Stimulated activated CD4-positive, alpha-beta T cell treated with anti-CD3 and anti-CD28 coated beads, Interleukin-2, amount 100 ng/mL, for 48 hours (primary cell): Measurements from ENCODE around the gene VWA3A.
"Not testable (repeated sequence)": the region's sequence is repeated elsewhere in the genome, so short reads cannot be mapped to it uniquely, and the experiment has no call there.

ENCODE experiments used
- DNase-seq, 2 donors: peaks; one replicate each; pipeline ENCODE4 v3.0.0-alpha.2; 2020

VWA3A gene

DNA sequence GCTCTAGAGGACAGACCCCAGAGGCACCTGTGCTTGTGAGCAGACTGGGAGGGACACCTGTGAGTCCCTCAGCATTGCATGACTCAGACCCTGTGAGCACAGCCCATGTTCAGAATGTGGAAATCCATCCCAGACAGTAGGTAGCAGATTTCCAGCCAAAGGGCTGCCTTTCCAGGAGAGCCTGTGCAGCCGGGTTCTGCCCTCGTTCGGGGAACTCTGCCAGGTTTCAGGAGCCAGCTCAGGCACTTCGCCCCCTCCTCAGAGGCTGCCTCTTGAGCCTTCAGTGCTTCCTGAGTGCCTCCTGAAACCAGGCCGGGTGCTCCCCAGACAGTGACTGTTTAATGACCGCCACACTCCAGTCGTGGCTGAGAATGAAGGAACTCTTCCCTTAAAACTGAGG is 46.7 kb downstream of the VWA3A start:
- no peak for DNase-seq

DNA sequence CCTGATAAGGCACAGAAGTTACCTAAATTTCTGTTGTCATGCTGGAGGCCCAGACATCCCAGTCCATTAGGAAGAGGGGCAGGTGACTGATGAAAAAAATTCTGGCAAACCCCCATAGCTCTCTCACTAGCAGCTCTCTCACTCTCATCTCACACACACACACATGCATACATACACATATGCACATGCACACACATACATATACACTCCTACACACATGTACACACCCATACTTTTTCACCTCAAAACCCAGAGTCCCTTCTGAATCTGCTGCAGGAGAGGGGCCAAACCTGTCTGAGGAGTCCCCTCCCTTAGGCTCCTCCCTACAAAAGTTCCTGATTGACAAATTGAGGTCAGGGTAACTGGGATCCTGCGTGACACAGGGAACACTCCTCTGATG is 47.4 kb downstream of the VWA3A start:
- DNase-seq, result no peak

DNA sequence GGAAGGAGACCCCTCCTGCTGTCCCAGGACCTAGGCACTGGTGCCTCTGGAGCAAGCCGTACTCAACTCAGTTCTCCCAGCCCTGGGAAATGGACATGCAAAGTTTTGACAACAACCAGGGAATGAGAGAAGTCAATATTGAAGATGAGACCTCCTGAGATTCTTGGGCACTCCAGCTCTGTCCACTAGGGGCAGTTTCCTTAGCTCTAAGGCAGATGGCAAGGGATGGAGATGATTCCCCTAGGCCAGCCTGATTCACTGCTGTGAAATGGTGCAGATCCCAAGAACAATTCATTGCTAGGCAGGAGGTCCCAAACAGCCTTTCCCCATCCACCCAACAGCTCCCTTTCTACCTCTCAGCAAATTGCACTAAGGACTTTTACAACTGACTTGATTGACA is 49.4 kb downstream of the VWA3A start:
- no peak for DNase-seq

- no peak for DNase-seq
These were observed 52.2 kb downstream of the VWA3A start for GRCh38 chr16:22144520-22144919.

DNA sequence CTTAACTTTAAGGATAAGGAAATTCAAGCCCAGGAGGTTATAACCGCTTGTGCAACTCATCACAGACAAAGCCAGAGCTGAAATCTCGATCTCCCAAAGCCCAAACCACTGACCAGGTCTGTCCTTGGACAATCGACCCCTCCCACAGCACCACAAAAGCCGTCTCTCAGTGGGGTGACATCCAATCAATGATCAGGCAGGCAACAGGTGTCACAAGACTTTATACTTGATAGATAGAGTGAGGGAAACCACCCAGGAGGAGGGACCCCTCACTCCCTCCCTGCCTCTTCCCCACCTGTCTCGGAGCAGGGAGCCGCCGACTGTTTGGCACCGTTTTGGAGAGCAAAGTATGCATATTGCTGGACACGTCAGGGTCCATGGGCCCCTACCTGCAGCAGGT is 55.5 kb downstream of the VWA3A start:
- DNase-seq, result no peak

DNA sequence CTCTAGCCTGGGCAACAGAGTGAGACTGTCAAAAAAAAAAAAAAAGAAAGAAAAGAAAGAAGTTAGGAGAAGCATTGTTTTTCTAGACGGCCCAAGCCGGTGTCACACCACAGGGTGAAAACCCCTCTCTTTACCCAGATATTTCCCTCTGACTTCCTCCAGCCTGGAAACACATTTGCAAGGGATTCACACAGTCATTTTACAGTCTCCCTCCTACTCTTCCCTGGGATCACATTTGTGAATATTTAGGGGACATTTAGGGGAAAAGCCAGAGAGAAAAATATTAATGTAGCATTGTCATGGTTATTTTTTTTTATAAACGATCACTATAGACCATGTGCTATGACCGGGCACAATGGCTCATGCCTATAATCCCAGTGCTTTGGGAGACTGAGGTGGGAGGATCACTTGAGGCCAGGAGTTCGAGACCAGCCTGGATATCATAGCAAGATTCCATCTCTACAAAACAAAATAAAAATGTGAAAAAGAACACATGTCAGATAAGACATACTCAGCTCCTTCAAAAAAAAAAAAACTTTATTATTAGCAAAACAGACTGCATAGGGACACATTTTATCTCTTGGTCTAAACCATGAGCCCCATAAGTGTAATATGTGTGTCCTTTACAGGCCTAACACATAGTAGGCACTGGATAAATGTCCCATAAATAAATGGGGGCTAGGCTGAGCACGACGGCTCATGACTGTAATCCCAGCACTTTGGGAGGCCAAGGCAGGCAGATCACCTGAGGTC is 59.1 kb downstream of the VWA3A start:
- DNase-seq, result no peak

DNA sequence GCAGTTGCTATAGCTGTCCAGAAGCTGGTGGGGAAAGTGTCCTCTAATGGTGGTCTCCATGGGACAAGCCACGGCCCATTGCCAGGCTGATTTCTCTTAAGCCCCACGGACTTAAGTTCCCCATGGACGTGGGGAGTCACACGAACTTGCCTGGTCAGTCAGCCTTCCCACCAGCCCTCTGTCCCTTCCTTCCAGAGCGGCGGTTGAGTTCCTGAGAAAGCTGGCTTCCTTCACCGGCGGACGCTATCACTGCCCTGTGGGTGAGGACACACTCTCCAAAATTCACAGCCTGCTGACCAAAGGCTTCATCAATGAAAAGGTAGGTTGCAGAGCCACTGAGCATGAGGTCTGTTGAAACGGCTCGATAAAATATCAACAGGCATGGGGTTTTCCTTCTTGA is 60.0 kb downstream of the VWA3A start:
- no peak for DNase-seq

- DNase-seq, result not testable (repeated sequence)
These were observed 60.7 kb downstream of the VWA3A start for GRCh38 chr16:22153078-22153477.

DNA sequence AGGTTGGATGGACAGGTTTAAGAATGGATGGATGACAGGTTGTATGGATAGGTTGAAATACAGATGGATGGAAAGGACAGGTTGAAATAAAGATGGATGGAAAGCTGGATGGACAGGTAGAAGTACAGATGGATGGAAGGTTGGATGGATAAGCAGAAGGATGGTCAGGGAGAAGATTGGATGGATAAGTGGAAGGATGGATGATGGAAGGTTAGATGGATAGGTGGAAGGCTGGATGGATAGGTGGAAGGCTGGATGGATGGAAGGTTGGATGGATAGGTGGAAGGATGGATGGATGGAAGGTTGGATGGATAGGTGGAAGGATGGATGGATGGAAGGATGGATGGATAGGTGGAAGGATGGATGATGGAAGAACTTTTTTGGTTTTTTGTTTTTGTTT is 69.1 kb downstream of the VWA3A start:
- no peak for DNase-seq

DNA sequence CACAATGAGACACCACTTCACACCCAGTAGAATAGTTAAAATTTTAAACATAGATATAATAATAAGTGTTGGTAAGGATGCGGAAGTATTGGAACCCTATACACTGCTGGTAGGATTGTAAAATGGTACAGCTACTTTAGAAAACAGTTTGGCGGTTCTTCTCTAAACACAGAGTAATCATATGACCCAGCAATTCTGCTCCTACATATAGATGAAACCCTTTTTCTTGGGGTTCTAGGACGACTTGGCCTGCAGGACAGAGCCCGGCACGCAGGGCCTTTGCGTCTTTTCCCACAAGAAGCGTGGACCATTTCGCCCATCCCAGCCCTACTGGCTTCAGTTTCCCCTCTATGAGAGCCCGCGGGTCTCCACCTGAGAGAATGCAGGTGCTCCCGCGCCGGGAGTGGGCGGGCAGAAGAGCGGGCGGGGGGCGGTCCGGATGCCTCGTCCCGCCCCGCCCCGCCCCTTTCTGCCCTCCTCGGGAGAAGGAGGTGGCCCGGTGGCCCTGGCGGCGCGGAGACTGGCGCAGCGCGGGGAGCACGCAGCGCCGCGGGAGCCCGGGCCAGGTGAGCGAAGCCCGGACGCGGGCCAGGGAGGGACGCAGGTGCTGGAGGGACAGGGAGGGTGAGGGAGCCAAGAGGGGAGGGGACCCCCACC is 69.8 kb downstream of the VWA3A start, which contains the start of gene SDR42E2:
TSS of gene SDR42E2 (plus strand) at position 508 of the 657 bp plus-strand sequence. CDS start 3,077 bp downstream, outside the sequence.
- DNase-seq, result peak; percentile 3 to 26

- no peak for DNase-seq
These were observed 70.3 kb downstream of the VWA3A start for GRCh38 chr16:22162656-22163009.

DNA sequence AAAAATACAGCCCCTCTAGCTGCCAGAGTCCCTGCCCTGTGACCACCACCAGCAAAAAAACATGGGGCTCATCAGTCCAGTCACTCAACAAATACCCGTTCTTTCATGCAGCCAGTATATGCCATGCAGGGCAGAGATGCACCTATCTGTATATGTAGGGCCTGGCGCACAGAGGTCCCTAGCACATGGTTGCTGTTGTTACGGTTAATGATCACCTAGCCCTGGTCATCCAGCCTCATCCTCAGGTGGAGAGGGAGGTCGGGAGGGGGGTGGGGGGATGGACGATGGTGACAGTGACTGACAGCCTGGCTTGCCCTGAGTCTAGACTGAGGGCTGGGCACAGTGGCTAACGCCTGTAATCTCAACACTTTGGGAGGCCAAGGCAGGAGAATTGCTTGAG is 71.5 kb downstream of the VWA3A start:
- DNase-seq, result no peak

GRCh38 chr16:22164482-22164881 is 72.1 kb downstream of the VWA3A start:
- no peak for DNase-seq

- DNase-seq, result no peak
These were observed 73.4 kb downstream of the VWA3A start for GRCh38 chr16:22165508-22166285.

GRCh38 chr16:22171953-22172352 is 79.6 kb downstream of the VWA3A start:
- DNase-seq, result no peak

GRCh38 chr16:22172642-22173041 is 80.3 kb downstream of the VWA3A start:
- not testable (repeated sequence) for DNase-seq

DNA sequence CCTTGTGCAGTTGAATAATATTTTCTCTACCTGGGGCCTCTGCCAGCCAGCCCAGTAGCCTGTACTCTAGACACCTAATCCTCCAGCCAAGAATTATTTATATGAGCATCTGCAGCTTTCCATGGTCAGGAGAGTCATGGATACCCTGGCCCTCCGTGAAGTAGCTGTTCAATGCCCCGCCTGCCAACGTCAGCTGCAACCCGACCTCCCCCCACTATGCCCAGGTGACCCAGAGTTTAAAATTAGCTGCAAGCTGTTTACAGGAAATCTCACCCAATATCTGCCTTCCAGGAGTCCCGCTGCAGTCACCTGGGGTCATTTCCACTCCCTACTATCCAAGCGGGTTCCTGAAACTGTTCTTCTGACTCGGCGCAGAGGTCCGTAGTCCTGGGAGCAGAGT is 82.3 kb downstream of the VWA3A start:
- no peak for DNase-seq

GRCh38 chr16:22177968-22178930 is 85.9 kb downstream of the VWA3A start:
- DNase-seq, result no peak

DNA sequence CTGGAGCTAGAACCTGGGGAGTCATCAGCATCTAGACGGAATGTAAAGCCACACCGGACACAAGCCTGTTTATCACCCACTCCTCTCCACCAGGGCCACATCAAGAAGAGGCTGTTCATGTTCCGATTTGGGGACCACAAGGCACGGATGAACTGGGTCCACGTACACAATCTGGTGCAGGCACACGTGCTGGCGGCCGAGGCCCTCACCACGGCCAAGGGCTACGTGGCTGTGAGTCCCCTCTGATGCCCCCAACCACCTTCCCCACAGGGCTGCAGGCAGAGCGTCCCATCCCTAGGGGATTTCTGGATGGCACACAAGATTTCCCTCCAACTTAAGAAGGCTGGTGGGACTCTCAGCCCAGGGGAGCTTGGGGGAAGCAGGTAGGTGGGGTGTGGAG is 89.1 kb downstream of the VWA3A start:
- DNase-seq, result no peak

DNA sequence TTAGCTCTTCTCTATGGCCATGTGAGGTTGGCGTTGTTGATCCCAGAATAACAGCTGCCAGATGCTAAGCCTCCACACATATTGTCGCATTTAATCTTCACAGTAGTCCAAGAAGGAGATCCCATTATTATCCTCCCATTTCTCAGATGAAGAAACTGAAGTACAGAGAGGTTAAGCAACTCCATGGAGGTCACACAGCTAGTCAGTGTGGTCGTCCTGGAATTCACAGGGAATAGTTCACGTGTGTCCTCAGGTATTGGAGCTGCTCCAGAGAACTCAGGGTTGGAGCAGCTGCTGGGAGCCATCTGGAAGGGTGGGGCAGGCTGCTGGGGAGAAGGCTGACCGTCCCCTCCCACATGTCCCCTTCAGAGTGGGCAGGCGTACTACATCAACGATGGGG is 89.5 kb downstream of the VWA3A start:
- no peak for DNase-seq

DNA sequence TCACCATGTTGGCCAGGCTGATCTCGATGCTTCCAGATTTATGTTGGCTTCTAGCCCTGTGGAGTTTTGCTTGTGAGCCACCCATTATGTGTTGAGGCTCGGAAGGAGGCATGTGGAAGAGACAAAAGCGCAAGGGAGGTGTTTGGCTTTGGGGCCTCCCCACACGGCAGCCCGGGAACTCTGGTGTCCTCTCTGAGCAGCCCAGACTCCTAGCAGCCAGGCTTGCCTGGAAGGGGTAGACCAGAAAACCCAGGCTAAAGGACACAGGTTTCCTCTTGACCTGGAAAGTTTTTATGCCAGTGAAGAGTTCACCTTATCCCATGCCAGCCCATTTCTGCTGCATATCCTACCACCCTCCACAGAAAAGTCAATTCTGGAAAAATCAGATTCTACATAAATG is 91.0 kb downstream of the VWA3A start:
- DNase-seq, result no peak

- DNase-seq, result no peak
These were observed 91.7 kb downstream of the VWA3A start for GRCh38 chr16:22183901-22184614.
